Uterus (tissue), 4 donors: ENCODE measurements around the gene MATK. TPM values are rescaled to one million over a fixed set of nuclear protein-coding genes. Genes with fewer than 3 reads are reported as not detected.

Experiments used
- DNase-seq, 2 donors: peaks; one replicate each; pipeline ENCODE4 v3.0.0-alpha.2; 2019 to 2020
- H3K27ac ChIP-seq, 2 donors: fragments of 200-600 bp; sonication (generic); 1 replicate in 1 of 2; 2 replicates in 1 of 2; pipeline ENCODE4 v1.5.1; 2016 to 2018
- H3K27me3 ChIP-seq, 2 donors: fragments of 200-600 bp; sonication (generic); one replicate each; pipeline ENCODE4 v1.5.1; 2018 to 2019; ENCODE audit warnings: control low read depth in 1 of 2
- H3K36me3 ChIP-seq, 2 donors: fragments of 200-600 bp; sonication (generic); one replicate each; pipeline ENCODE4 v1.5.1; 2019; ENCODE audit warnings: control low read depth in 1 of 2
- H3K4me1 ChIP-seq, 2 donors: fragments of 200-600 bp; sonication (generic); one replicate each; pipeline ENCODE4 v1.5.1; 2018 to 2019; ENCODE audit warnings: control low read depth in 1 of 2
- H3K4me3 ChIP-seq, 2 donors: fragments of 200-600 bp; sonication (generic); 1 replicate in 1 of 2; 2 replicates in 1 of 2; pipeline ENCODE4 v1.5.1; 2018 to 2019; ENCODE audit warnings: mild to moderate bottlenecking in 1 of 2
- H3K9me3 ChIP-seq, 2 donors: fragments of 200-600 bp; sonication (generic); one replicate each; pipeline ENCODE4 v1.5.1; 2019; ENCODE audit warnings: control low read depth in 1 of 2
- CTCF ChIP-seq, 4 experiments: fragments of 200-600 bp in 2 of 4; fragments of 450-650 bp in 2 of 4; sonication (generic) in 2 of 4; IDR thresholded peaks; one replicate each; pipeline ENCODE4 v1.5.1; 2016 to 2019; ENCODE audit warnings: antibody characterized with exemption in 4 of 4, mild to moderate bottlenecking in 2 of 4, moderate library complexity in 1 of 4
- POLR2A ChIP-seq, 2 donors: fragments of 450-650 bp; IDR thresholded peaks; one replicate each; pipeline ENCODE4 v1.6.1; 2016; ENCODE audit warnings: antibody characterized with exemption in 2 of 2, mild to moderate bottlenecking in 1 of 2, moderate library complexity in 1 of 2
- intact Hi-C: fragments of 100-400 bp; cut with DNase I; formaldehyde crosslinking; loops from one replicate; pipeline ENCODE4 v1.15.1; 2023; ENCODE audit warnings: low total_unique reads
- total RNA-seq, 4 donors: library from RNA; depleted of rRNA in 3 of 4; stranded (reverse); fragments of >200 nt in 3 of 4; gene quantifications; one replicate each; pipeline versions ENCODE4 v1.1.0 to v1.2.4, GENCODE V29; 2014 to 2023
- donor health status: DM: yes; HTN: yes; CAD: no.

The MATK gene
- total RNA-seq, 4 donors from 2014 or later = 1.0 to 11.2 (median 1.5) TPM; not detected in 1

- Histone ChIP-seq H3K4me3 (no peak overlapping the region), H3K27me3 (no peaks in the 10 kb centered on the region), H3K27ac (no peak overlapping the region), H3K4me1 (no peaks in the 10 kb centered on the region), H3K36me3 (no peaks in the 10 kb centered on the region), H3K9me3 (no peaks in the 10 kb centered on the region)
- no peak for DNase-seq
- intact Hi-C loops = no loop called here
- TF ChIP-seq POLR2A (IDR thresholded peaks at IDR 0.05) (no peak), CTCF (IDR thresholded peaks at IDR 0.05) (no peak)
These were observed 45.8 kb upstream of the MATK start for GRCh38 chr19:3832001-3832400.

- no peaks in the 10 kb centered on the region for H3K9me3 ChIP-seq
- H3K36me3 ChIP-seq = no peaks in the 10 kb centered on the region
- H3K4me1 ChIP-seq = no peaks in the 10 kb centered on the region
- intact Hi-C loops = no loop called here
- no peak overlapping the region for H3K4me3 ChIP-seq
- no peak for TF ChIP-seq CTCF (IDR thresholded peaks at IDR 0.05)
- TF ChIP-seq POLR2A (IDR thresholded peaks at IDR 0.05) = no peak
- DNase-seq = no peak
- no peak overlapping the region for H3K27ac ChIP-seq
- no peaks in the 10 kb centered on the region for H3K27me3 ChIP-seq
These were observed 45.4 kb upstream of the MATK start for GRCh38 chr19:3831601-3832000.

- H3K4me3 ChIP-seq = no peak overlapping the region
- H3K9me3 ChIP-seq = no peaks in the 10 kb centered on the region
- H3K27me3 ChIP-seq = no peaks in the 10 kb centered on the region
- no peak for TF ChIP-seq POLR2A (IDR thresholded peaks at IDR 0.05)
- TF ChIP-seq CTCF (IDR thresholded peaks at IDR 0.05) = no peak
- H3K4me1 ChIP-seq = no peaks in the 10 kb centered on the region
- intact Hi-C loops = no loop called here
- no peaks in the 10 kb centered on the region for H3K36me3 ChIP-seq
- no peak overlapping the region for H3K27ac ChIP-seq
- no peak for DNase-seq
These were observed 44.7 kb upstream of the MATK start for GRCh38 chr19:3830621-3831589.

GRCh38 chr19:3827306-3827705, 41.1 kb upstream of the MATK start:
- DNase-seq = no peak
- intact Hi-C loops = no loop called here
- Histone ChIP-seq H3K27me3 (no peaks in the 10 kb centered on the region), H3K4me3 (no peak overlapping the region), H3K9me3 (no peaks in the 10 kb centered on the region), H3K36me3 (no peaks in the 10 kb centered on the region), H3K4me1 (no peaks in the 10 kb centered on the region), H3K27ac (no peak overlapping the region)
- TF ChIP-seq POLR2A (IDR thresholded peaks at IDR 0.05) (no peak), CTCF (IDR thresholded peaks at IDR 0.05) (no peak)

- H3K4me1 ChIP-seq = no peaks in the 10 kb centered on the region
- no peaks in the 10 kb centered on the region for H3K36me3 ChIP-seq
- intact Hi-C loops = no loop called here
- H3K4me3 ChIP-seq = no peak overlapping the region
- no peak overlapping the region for H3K27ac ChIP-seq
- TF ChIP-seq POLR2A (IDR thresholded peaks at IDR 0.05) (no peak), CTCF (IDR thresholded peaks at IDR 0.05) (no peak)
- H3K9me3 ChIP-seq = no peaks in the 10 kb centered on the region
- H3K27me3 ChIP-seq = no peaks in the 10 kb centered on the region
- no peak for DNase-seq
These were observed 40.0 kb upstream of the MATK start for GRCh38 chr19:3826163-3826562.
